T47D (cell line): ENCODE measurements around the gene CRY2.
"Not testable (repeated sequence)": the region's sequence is repeated elsewhere in the genome, so short reads cannot be mapped to it uniquely, and the experiment has no call there.

Source experiments
- DNase-seq, 2 experiments: peaks; one replicate each; pipeline versions ENCODE4 v3.0.0 to v3.0.0-alpha.2; 2011 to 2012; ENCODE audit warnings: low read depth in 1 of 2, low spot score in 1 of 2
- JUND ChIP-seq: IDR thresholded peaks from 2 replicates; pipeline ENCODE4 v1.6.1; 2012; ENCODE audit warnings: low read depth
- in situ Hi-C: cut with HindIII; loops from 2 replicates; pipeline ENCODE4 v1.10.0; 2016; ENCODE audit warnings: low sequenced_read_pairs, low pct_unique_long_range_greater_than_20kb

The CRY2 gene

DNA sequence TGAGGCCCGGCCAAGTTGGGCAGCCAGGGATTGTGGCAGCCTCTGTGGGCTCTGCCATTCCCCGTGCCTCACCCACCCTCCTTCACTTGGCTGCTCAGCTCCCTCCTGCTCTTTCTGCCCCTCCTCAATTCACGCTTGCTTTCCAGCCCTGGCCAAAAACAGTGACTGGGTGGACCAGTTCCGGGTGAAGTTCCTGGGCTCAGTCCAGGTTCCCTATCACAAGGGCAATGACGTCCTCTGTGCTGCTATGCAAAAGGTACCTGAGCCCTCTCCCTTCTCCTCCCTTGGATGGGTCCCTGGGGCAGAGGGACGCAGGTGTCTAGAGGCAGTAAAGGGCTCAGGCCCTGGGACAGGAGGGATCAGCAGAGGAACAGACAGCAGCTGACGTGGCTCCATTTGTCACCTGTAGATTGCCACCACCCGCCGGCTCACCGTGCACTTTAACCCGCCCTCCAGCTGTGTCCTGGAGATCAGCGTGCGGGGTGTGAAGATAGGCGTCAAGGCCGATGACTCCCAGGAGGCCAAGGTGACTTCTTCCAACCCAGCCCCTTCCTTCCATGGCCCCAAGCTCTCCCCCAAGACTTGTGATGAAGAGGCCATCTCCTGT is 57.1 kb downstream of the CRY2 start:
- in situ Hi-C loops, result no loop called here
- DNase-seq, result no peak
- TF ChIP-seq JUND, result no peak

- no peak for DNase-seq
- in situ Hi-C loops, result no loop called here
- no peak for TF ChIP-seq JUND
Observed at GRCh38 chr11:45905095-45905494, 57.8 kb downstream of the CRY2 start.

GRCh38 chr11:45905576-45905975 is 58.3 kb downstream of the CRY2 start:
- in situ Hi-C loops, DNase-seq: not testable (repeated sequence)

DNA sequence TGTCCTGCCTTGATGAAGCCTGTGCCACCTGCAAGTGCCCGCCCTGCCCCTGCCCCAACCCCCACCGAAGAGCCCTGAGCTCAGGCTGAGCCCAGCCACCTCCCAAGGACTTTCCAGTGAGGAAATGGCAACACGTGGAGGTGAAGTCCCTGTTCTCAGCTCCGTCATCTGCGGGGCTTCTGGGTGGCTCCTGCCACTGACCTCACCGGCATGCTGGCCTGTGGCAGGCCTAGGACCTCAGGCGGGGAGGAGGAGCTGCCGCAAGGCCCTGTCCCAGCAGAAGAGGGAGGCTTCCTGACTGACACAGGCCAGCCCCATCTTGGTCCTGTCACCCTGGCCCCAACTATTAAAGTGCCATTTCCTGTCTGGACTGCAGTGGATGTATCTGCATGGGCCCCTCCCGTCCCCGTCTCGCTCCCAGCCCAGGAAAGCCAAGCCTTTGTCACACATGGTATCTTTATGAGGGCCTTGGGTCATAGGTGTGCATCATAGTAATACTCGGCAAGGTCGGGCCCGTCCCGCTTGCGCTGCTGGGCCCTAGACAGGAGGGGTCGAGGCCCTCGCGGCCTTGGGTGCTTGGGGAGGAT is 58.9 kb downstream of the CRY2 start:
- no peak for DNase-seq
- in situ Hi-C loops, result no loop called here
- TF ChIP-seq JUND, result no peak

DNA sequence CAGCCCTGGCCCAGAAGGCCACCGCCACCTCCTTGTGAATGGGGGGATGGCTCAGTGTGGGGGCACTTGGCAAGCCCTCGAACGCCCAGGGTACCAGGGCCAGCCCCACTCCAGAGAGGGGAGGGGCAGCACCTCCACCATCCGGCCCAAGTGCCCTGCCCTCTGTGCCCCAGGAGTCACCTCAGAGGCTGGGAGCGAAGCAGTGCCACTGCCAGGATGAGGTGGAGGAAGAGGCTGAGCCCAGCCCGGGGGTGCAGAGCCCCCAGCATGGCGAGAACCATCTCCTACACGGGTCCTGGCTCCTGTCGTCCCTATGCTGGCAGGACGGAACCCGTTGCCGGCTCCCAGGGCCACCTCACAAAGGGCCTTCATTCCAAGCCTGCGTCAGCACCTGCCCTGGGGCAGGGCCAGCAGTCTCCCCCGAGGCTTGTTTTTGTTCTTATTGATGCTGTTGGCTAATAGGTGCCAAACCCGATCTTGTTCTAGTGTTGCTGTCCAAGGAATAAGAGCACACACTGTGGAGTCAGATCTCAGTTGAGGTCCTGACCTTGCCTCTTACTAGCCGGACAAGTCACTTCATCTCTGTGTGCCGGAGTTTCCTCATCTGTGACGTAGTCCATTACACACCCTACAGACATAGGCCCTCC is 59.8 kb downstream of the CRY2 start, which contains the start of gene FREY1:
FREY1 (minus strand) TSS at position 307 of the 647 bp plus-strand sequence; CDS start at position 281, 26 bp downstream.
- no peak for TF ChIP-seq JUND
- in situ Hi-C loops, result no loop called here
- no peak for DNase-seq

GRCh38 chr11:45907911-45908370 is 60.7 kb downstream of the CRY2 start:
- TF ChIP-seq JUND, result no peak
- no peak for DNase-seq
- in situ Hi-C loops, result no loop called here

- TF ChIP-seq JUND, result no peak
- in situ Hi-C loops, result no loop called here
- DNase-seq, result no peak
Observed at GRCh38 chr11:45909594-45910475, 62.6 kb downstream of the CRY2 start.

DNA sequence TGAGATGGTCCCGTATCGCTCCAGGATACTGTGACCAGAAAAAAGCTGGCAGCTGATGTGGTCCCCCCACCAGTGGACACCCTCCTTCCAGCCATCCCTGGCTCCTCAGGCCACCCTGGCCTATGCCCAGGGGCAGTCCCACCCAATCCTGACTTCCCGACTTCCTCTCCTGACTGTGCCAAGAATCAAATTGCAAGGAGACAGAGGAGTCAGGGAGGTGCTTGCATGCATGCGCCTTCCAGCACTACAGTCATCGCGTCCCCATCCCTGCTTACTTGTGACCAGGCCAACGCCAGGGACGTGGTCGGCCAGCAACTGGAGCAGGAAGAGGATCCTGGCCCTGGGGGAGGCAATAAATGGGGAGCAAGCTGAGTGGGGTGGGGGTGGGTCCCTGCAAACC is 63.3 kb downstream of the CRY2 start:
- in situ Hi-C loops, result no loop called here
- DNase-seq, result no peak
- no peak for TF ChIP-seq JUND

DNA sequence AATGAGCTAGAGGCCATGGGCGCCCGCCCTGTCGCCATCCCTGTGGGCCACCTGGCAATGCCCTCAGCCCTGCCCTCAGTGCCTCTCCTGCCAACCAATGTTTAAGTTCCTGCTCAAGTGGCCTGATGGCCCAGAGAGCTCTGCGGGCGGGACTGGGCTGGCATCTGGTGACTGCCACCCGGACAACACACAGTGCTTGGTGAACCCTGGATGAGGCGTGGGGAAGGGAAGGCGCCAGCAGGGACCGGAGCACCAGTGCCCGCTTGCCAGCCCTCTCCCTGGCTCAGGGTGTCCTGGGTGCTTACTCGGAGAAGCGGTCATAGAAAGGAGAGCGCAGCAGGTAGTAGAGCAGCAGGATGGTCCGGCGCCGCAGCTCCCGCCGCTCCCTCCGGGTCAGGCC is 66.2 kb downstream of the CRY2 start:
- no peak for DNase-seq
- in situ Hi-C loops, result no loop called here
- no peak for TF ChIP-seq JUND

DNA sequence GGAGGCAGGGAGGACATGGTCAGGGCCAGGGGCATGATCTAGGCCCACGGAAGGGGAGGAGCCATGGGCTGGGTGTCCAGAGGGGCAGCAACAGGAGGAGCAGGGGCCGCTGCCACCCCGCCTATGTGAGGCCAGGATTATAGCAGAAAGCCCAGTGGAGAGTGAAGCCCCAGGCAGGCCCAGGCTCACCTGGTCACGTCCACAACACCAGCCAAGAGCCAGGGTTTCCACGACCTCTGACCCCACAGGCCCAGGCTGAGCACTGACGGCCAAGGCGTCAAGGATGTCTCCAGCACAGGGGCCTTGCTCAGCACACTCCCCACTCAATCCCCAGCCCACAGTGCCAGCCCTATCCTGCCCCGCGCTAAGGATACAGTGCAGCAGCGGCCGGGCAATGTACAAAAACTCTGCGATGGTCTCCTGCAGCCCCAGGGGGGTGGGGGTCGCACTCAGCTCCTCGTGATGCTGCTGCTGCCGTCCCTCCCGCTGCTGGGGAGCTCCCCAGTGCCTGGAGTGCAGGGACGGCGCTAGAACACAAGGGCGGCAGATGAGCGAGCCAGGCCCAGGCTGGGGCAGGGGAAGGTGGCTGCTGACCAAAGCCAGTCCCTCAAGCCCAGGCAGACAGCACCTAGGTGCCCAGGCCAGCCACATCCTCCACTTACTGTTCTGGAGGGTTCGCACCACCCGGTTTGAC is 66.8 kb downstream of the CRY2 start:
- in situ Hi-C loops, result no loop called here
- no peak for DNase-seq
- TF ChIP-seq JUND, result no peak

- DNase-seq, result no peak
- in situ Hi-C loops, result no loop called here
- TF ChIP-seq JUND, result no peak
Observed at GRCh38 chr11:45915446-45915845, 68.2 kb downstream of the CRY2 start.

DNA sequence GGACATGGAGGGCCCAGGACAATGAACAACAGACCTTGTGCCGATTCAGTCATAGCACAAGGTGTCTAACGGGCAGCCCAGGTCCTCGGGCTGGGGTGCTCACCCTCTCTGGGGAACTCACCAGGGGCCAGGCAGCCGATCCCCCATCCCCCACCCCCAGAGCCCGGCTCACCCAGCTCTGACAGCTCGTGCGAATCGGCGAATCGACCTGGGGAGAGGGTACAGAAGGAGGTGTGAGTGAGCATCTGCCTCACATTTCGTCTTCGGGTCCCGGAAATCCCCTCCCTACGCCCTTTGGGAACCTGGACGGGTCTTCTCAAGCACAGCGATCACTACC is 70.0 kb downstream of the CRY2 start:
- in situ Hi-C loops, result no loop called here
- no peak for TF ChIP-seq JUND
- no peak for DNase-seq
